BLaER1 treated with 17β-estradiol and CSF1 and Interleukin-3, amounts not matched to agents 10 nM and 100 nM (cell line): Measurements from ENCODE around the gene ONECUT1.

Source experiments
- H3K27ac ChIP-seq, 11 experiments: shearing (Covaris generic); formaldehyde crosslinking; 2 replicates each; pipeline ENCODE4 v1.8.1; 2022
- H3K27me3 ChIP-seq, 11 experiments: shearing (Covaris generic); formaldehyde crosslinking; 2 replicates each; pipeline ENCODE4 v1.8.1; 2022
- H3K36me3 ChIP-seq, 11 experiments: shearing (Covaris generic); formaldehyde crosslinking; 2 replicates each; pipeline ENCODE4 v1.8.1; 2022
- H3K4me1 ChIP-seq, 10 experiments: shearing (Covaris generic); formaldehyde crosslinking; 2 replicates each; pipeline ENCODE4 v1.8.1; 2022
- H3K4me2 ChIP-seq, 11 experiments: shearing (Covaris generic); formaldehyde crosslinking; 2 replicates each; pipeline ENCODE4 v1.8.1; 2022
- H3K4me3 ChIP-seq, 10 experiments: shearing (Covaris generic); formaldehyde crosslinking; 2 replicates each; pipeline ENCODE4 v1.8.1; 2022
- H3K9ac ChIP-seq, 11 experiments: shearing (Covaris generic); formaldehyde crosslinking; 2 replicates each; pipeline ENCODE4 v1.8.1; 2022
- H3K9me3 ChIP-seq, 11 experiments: shearing (Covaris generic); formaldehyde crosslinking; replicated peaks in 1 of 11; 2 replicates each; pipeline ENCODE4 v1.8.1; 2022
- H4K20me1 ChIP-seq, 11 experiments: shearing (Covaris generic); formaldehyde crosslinking; 2 replicates each; pipeline ENCODE4 v1.8.1; 2022
- Cebpa-rat ChIP-seq, 11 experiments: shearing (Covaris generic); IDR thresholded peaks; 2 replicates each; pipeline ENCODE4 v1.8.1; 2022

Gene ONECUT1

GRCh38 chr15:52717924-52718323 lies 72.2 kb downstream of the ONECUT1 start:
- TF ChIP-seq Cebpa-rat (IDR thresholded peaks at IDR 0.05) = no peak
- Histone ChIP-seq H3K9ac (no peak overlapping the region), H4K20me1 (no peaks in the 10 kb centered on the region), H3K4me1 (peaks cover 0 to 14% (median 0%) of the 10 kb centered on the region in 10 experiments; a peak in 4 of 20 replicates), H3K4me3 (no peak overlapping the region), H3K27me3 (no peaks in the 10 kb centered on the region), H3K4me2 (no peak overlapping the region), H3K9me3 (0 out of 22 replicates have a peak, but pooled peaks cover 0 to 3% (median 0%) of the 10 kb centered on the region in 11 experiments), H3K36me3 (no peaks in the 10 kb centered on the region), H3K27ac (no peak overlapping the region)

DNA sequence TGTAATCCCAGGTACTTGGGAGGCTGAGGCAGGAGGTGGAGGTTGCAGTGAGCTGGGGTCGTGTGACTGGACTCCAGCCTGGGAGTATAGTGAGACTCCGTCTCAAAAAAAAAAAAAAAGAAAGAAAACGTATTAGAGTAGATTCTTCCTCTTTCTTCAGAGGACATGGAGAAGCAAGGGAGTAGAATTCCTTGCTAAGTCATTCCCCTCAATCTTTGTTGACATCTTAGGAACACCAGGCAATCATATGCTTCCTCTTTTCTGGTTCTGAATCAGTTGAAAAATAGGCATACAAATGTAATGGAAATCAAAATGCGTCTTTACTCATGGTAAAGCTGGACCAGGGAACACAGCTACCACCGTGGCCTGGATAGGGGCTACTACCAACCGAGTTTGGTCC lies 72.7 kb downstream of the ONECUT1 start:
- no peak overlapping the region for H3K9ac ChIP-seq
- H3K4me1 ChIP-seq = peaks cover 0 to 14% (median 0%) of the 10 kb centered on the region in 10 experiments; a peak in 4 of 20 replicates
- no peaks in the 10 kb centered on the region for H4K20me1 ChIP-seq
- no peak for TF ChIP-seq Cebpa-rat (IDR thresholded peaks at IDR 0.05)
- H3K27ac ChIP-seq = no peak overlapping the region
- H3K36me3 ChIP-seq = no peaks in the 10 kb centered on the region
- no peaks in the 10 kb centered on the region for H3K27me3 ChIP-seq
- H3K4me3 ChIP-seq = no peak overlapping the region
- 0 out of 22 replicates have a peak, but pooled peaks cover 0 to 3% (median 0%) of the 10 kb centered on the region in 11 experiments for H3K9me3 ChIP-seq
- no peak overlapping the region; a peak in 1 of 22 replicates for H3K4me2 ChIP-seq

- H3K9me3 ChIP-seq = 0 out of 22 replicates have a peak, but pooled peaks cover 0 to 3% (median 0%) of the 10 kb centered on the region in 11 experiments
- H3K27me3 ChIP-seq = no peaks in the 10 kb centered on the region
- H3K4me1 ChIP-seq = peaks cover 0 to 14% (median 0%) of the 10 kb centered on the region in 10 experiments; a peak in 4 of 20 replicates
- H3K36me3 ChIP-seq = no peaks in the 10 kb centered on the region
- no peaks in the 10 kb centered on the region for H4K20me1 ChIP-seq
- H3K4me3 ChIP-seq = no peak overlapping the region
- H3K9ac ChIP-seq = no peak overlapping the region
- H3K4me2 ChIP-seq = no peak overlapping the region
- TF ChIP-seq Cebpa-rat (IDR thresholded peaks at IDR 0.05) = no peak
- H3K27ac ChIP-seq = no peak overlapping the region
These were observed 73.6 kb downstream of the ONECUT1 start for GRCh38 chr15:52716536-52716935.

- Histone ChIP-seq H3K9ac (no peak overlapping the region), H3K4me2 (peak overlapping the region in 2 of 11 experiments; percentile 6 to 52; a peak in 4 of 22 replicates), H3K4me1 (peaks cover 0 to 14% (median 0%) of the 10 kb centered on the region in 10 experiments; a peak in 4 of 20 replicates), H3K27ac (no peak overlapping the region), H3K9me3 (0 out of 22 replicates have a peak, but pooled peaks cover 0 to 3% (median 0%) of the 10 kb centered on the region in 11 experiments), H3K4me3 (no peak overlapping the region), H3K36me3 (no peaks in the 10 kb centered on the region), H4K20me1 (no peaks in the 10 kb centered on the region), H3K27me3 (no peaks in the 10 kb centered on the region)
- TF ChIP-seq Cebpa-rat (IDR thresholded peaks at IDR 0.05) = no peak
These were observed 74.7 kb downstream of the ONECUT1 start for GRCh38 chr15:52715411-52715810.

GRCh38 chr15:52714968-52715367 lies 75.2 kb downstream of the ONECUT1 start:
- Histone ChIP-seq H3K9ac (no peak overlapping the region), H4K20me1 (no peaks in the 10 kb centered on the region), H3K27ac (no peak overlapping the region), H3K36me3 (no peaks in the 10 kb centered on the region), H3K27me3 (no peaks in the 10 kb centered on the region), H3K4me2 (peak overlapping the region in 2 of 11 experiments; percentile 6 to 52; a peak in 4 of 22 replicates), H3K4me1 (peaks cover 0 to 14% (median 0%) of the 10 kb centered on the region in 10 experiments; a peak in 4 of 20 replicates), H3K9me3 (0 out of 22 replicates have a peak, but pooled peaks cover 0 to 3% (median 0%) of the 10 kb centered on the region in 11 experiments), H3K4me3 (no peak overlapping the region)
- TF ChIP-seq Cebpa-rat (IDR thresholded peaks at IDR 0.05) = no peak

DNA sequence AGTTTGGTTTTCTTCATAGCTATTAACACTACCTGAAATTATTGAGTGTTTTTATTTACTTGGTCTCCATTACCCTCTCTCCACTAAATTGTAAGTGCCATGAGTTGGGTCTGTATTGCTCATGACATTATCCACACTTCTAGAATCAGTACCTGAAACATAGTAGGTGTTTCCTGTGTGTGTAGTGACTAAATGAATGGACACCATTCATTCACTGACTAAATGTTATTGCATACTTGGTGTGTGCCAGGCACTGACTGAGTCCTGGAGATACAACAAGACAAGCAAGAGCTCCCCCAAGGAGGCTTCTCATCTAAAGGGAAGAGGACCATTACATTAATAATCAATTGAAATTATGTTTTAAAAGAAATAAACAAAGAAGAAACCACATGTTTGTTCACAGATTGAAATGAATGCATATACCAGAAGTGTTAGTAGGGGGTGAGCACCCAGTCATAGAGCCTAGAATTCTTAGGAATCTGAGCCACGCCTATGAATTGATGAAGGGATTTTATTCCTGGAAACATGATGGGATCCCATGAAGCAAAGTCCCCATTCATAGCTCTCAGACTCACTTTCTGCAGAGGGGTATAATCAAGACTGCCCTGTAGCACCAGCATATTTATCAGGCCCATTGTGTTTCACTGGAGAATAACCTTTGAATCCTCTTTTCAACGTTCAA lies 79.3 kb downstream of the ONECUT1 start:
- no peak overlapping the region for H3K9ac ChIP-seq
- no peak overlapping the region for H3K27ac ChIP-seq
- H3K4me2 ChIP-seq = no peak overlapping the region

DNA sequence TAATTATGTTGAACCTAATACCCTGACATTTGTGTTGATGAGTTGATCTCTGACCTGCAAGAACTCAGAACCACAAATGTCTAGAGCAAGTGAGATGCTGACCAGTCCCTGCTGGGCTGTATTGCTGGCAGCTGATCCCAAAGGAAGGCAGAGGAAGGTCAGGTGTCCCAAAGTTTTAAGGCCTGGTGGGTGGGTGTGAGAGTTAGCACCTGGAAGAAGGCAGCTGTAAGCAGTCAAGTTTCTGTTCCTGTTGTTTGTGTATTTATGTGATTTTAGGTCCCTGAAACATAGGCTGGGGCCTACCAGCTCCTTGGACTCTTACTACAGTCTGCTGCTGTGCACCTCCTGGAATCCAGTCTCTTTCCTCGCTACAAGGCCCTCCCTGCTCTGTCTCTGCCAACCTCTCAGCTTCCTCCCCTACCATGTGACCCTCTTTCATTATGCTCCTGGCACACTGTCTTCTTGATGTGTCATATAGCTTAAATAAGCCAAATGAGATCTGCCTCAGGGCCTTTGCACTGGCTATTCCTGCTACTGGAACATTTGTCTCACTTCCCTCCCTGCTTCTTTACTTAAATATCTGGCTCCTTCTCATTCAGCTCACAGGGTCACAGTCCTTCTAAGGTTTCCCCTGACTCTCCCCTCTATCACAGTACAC lies 80.0 kb downstream of the ONECUT1 start:
- H3K4me1 ChIP-seq = peaks cover 0 to 4% (median 0%) of the 10 kb centered on the region in 10 experiments; a peak in 4 of 20 replicates
- no peaks in the 10 kb centered on the region for H3K9me3 ChIP-seq
- H3K36me3 ChIP-seq = no peaks in the 10 kb centered on the region
- H3K4me3 ChIP-seq = no peak overlapping the region
- no peaks in the 10 kb centered on the region for H3K27me3 ChIP-seq
- no peak for TF ChIP-seq Cebpa-rat (IDR thresholded peaks at IDR 0.05)
- no peaks in the 10 kb centered on the region for H4K20me1 ChIP-seq
- no peak overlapping the region for H3K4me2 ChIP-seq
- H3K9ac ChIP-seq = no peak overlapping the region
- H3K27ac ChIP-seq = no peak overlapping the region

More for the DNA sequence above, 79.3 kb downstream of the ONECUT1 start:
- no peaks in the 10 kb centered on the region for H3K27me3 ChIP-seq
- H4K20me1 ChIP-seq = no peaks in the 10 kb centered on the region
- H3K9me3 ChIP-seq = no peaks in the 10 kb centered on the region
- TF ChIP-seq Cebpa-rat (IDR thresholded peaks at IDR 0.05) = no peak
- no peak overlapping the region for H3K4me3 ChIP-seq
- H3K36me3 ChIP-seq = no peaks in the 10 kb centered on the region
- H3K4me1 ChIP-seq = peaks cover 0 to 9% (median 0%) of the 10 kb centered on the region in 10 experiments; a peak in 4 of 20 replicates

GRCh38 chr15:52709187-52709981 lies 80.8 kb downstream of the ONECUT1 start:
- Histone ChIP-seq H3K36me3 (no peaks in the 10 kb centered on the region), H4K20me1 (no peaks in the 10 kb centered on the region), H3K4me3 (no peak overlapping the region), H3K9me3 (no peaks in the 10 kb centered on the region), H3K4me1 (no peaks in the 10 kb centered on the region), H3K9ac (no peak overlapping the region), H3K27ac (no peak overlapping the region), H3K27me3 (no peaks in the 10 kb centered on the region), H3K4me2 (no peak overlapping the region)
- TF ChIP-seq Cebpa-rat (IDR thresholded peaks at IDR 0.05) = no peak
